Measurements from ENCODE around the gene CYP2D6. TPM values are rescaled to one million over a fixed set of nuclear protein-coding genes. Genes with fewer than 3 reads are reported as not detected.
A peak's percentile ranks its signal among the peaks of the same experiment; 100 is the strongest.

CYP2D6 gene
- total and polyA plus RNA-seq, 12 donors = 0.20 to 16.2 (median 0.54) TPM; not detected in 3

- peak overlapping the region in 2 of 5 donors; percentile 64 to 71 for H3K27ac ChIP-seq
- no peaks in the 10 kb centered on the region for H3K9me3 ChIP-seq (replicated peaks in 1 of 3)
- H3K4me1 ChIP-seq (replicated peaks in 1 of 2) = peaks cover 8 to 23% of the 10 kb centered on the region in 2 donors
- 74 to 95% (median 92%) methylated on average over 7 to 8 of the region's 8 CpGs for WGBS, 4 donors
- intact Hi-C loops (cut with DNase I) = no loop called here
- no peak for TF ChIP-seq POLR2A (IDR thresholded peaks at IDR 0.05)
- no peak for TF ChIP-seq CTCF (IDR thresholded peaks at IDR 0.05)
- H3K27me3 ChIP-seq = no peaks in the 10 kb centered on the region
- no peak overlapping the region for H3K4me3 ChIP-seq
- no peak for DNase-seq
- peaks cover 0 to 16% of the 10 kb centered on the region in 2 donors for H3K36me3 ChIP-seq (replicated peaks in 1 of 2)
Measured at GRCh38 chr22:42171946-42172719, 41.5 kb upstream of the CYP2D6 start.

GRCh38 chr22:42171417-42171816, 40.8 kb upstream of the CYP2D6 start:
- TF ChIP-seq POLR2A (IDR thresholded peaks at IDR 0.05) (no peak), CTCF (IDR thresholded peaks at IDR 0.05) (no peak)
- Histone ChIP-seq H3K27ac (no peak overlapping the region), H3K27me3 (no peaks in the 10 kb centered on the region), H3K9me3 (replicated peaks in 1 of 3) (no peaks in the 10 kb centered on the region), H3K36me3 (replicated peaks in 1 of 2) (peaks cover 0 to 16% of the 10 kb centered on the region in 2 donors), H3K4me3 (no peak overlapping the region), H3K4me1 (replicated peaks in 1 of 2) (peaks cover 8 to 23% of the 10 kb centered on the region in 2 donors)
- DNase-seq = no peak
- intact Hi-C loops (cut with DNase I) = no loop called here
- 86 to 92% (median 91%) methylated on average over 5 of the region's 5 CpGs for WGBS, 4 donors

GRCh38 chr22:42170946-42171345, 40.3 kb upstream of the CYP2D6 start:
- no peak overlapping the region for H3K27ac ChIP-seq
- no peak for TF ChIP-seq POLR2A (IDR thresholded peaks at IDR 0.05)
- TF ChIP-seq CTCF (IDR thresholded peaks at IDR 0.05) = no peak
- no peaks in the 10 kb centered on the region for H3K27me3 ChIP-seq
- no peak overlapping the region for H3K4me3 ChIP-seq
- 73 to 80% (median 76%) methylated on average over 5 of the region's 5 CpGs for WGBS, 4 donors
- no peak for DNase-seq
- peaks cover 8 to 23% of the 10 kb centered on the region in 2 donors for H3K4me1 ChIP-seq (replicated peaks in 1 of 2)
- intact Hi-C loops (cut with DNase I) = no loop called here
- H3K36me3 ChIP-seq (replicated peaks in 1 of 2) = peaks cover 0 to 19% of the 10 kb centered on the region in 2 donors
- H3K9me3 ChIP-seq (replicated peaks in 1 of 3) = no peaks in the 10 kb centered on the region

GRCh38 chr22:42169055-42169469, 38.5 kb upstream of the CYP2D6 start:
- Histone ChIP-seq H3K27ac (no peak overlapping the region), H3K9me3 (replicated peaks in 1 of 3) (no peaks in the 10 kb centered on the region), H3K27me3 (no peaks in the 10 kb centered on the region), H3K4me3 (no peak overlapping the region), H3K4me1 (replicated peaks in 1 of 2) (peaks cover 8 to 22% of the 10 kb centered on the region in 2 donors), H3K36me3 (replicated peaks in 1 of 2) (peaks cover 0 to 20% of the 10 kb centered on the region in 2 donors)
- 53 to 57% (median 55%) methylated on average over 7 of the region's 7 CpGs for WGBS, 4 donors
- TF ChIP-seq POLR2A (IDR thresholded peaks at IDR 0.05) = no peak
- peak; percentile 75 to 99 (median 92) for TF ChIP-seq CTCF (IDR thresholded peaks at IDR 0.05)
- DNase-seq = peak; percentile 64 to 90 (median 73)
- intact Hi-C loops (cut with DNase I) = loop anchor here (2.0 to 5.0 kb wide), 3 partner anchors 100 to 268 kb away; no protein-coding TSS in a partner anchor
